GM19023 (cell line): ENCODE results near the gene CREB3L2.

Experiments used
- ATAC-seq: cut with Tn5 transposase; IDR thresholded peaks from one replicate; pipeline ENCODE4 v1.9.1; 2021; ENCODE audit warnings: mild to moderate bottlenecking, moderate library complexity; ENCODE audit not compliant: unreplicated experiment

CREB3L2 gene

DNA sequence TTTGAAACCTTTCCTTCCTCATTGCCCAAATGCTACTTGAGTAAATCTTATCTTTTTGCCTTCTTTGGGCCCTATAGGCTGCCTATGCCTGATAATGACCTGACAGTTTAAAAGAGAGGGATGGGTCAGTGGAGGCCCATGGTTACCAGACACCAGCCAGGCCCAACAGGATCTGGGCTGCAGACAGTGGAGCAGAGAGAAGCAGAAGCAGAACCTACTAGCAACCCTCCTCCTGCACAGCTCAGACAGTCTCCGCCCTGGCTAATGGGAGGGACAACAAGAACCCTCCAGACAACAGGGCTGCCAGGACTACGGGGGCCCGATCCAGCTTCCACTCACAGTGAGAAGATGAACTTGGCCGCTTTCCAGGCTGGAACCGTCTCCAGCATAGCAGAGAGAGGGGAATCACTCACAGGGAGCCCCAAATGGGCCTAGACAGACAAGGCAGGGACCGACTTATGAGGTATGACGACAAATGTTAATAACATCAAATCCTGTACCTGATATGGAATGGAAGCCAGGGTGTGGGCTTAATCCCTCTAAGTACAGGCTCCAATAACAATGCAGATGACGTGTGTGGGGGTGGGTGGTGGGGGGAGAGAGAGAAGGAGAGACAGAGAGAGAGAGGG, 123.4 kb downstream of the CREB3L2 start:
- ATAC-seq = no peak

DNA sequence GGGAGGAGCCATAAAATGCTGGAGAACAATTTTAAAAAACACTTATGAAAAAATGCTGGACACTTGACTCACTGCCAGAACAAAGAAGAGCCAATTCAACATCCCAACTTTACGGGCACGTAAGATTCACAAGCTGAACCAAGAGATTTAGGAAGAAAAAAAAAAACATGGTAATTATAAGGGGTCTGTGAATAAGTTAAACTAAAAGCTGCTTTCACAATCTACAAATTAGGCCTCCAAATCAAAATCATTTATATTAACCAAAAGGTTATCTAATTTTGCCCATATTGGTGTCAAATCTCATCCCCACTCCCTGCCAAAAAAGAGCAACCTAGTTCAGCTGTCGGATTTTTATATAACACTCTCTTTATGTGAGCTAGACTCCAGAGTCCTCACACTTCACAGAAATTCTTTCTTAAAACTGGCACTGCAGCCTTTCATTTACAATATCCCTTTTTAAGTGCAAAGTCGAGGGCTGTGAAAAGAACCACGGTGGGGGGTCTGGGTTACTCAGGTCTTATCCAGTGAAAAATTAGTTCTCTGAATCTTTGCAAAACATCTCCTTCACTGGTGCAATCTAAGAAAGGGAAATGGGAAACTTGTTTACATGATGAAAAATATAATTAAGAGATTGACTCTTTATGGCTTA, 124.7 kb downstream of the CREB3L2 start:
- ATAC-seq = no peak

DNA sequence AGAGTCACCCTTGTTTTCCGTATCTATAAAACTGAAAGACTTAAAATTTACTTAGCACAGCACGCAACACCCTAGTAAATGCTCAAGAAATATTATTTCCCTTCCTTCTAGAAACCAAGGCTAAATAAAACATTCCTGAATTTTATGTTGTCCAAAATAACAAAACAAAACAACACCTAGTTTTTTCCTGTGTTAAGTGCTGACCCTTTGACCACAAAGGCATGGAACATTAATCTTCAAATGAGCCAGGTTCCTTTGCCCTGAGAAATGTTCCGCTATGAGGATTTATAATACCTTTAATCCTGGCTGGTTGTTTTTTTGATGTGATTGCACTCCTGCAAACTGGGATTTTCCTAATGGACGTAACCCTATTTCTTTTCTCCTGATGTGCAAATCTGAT, 126.1 kb downstream of the CREB3L2 start:
- ATAC-seq = no peak

DNA sequence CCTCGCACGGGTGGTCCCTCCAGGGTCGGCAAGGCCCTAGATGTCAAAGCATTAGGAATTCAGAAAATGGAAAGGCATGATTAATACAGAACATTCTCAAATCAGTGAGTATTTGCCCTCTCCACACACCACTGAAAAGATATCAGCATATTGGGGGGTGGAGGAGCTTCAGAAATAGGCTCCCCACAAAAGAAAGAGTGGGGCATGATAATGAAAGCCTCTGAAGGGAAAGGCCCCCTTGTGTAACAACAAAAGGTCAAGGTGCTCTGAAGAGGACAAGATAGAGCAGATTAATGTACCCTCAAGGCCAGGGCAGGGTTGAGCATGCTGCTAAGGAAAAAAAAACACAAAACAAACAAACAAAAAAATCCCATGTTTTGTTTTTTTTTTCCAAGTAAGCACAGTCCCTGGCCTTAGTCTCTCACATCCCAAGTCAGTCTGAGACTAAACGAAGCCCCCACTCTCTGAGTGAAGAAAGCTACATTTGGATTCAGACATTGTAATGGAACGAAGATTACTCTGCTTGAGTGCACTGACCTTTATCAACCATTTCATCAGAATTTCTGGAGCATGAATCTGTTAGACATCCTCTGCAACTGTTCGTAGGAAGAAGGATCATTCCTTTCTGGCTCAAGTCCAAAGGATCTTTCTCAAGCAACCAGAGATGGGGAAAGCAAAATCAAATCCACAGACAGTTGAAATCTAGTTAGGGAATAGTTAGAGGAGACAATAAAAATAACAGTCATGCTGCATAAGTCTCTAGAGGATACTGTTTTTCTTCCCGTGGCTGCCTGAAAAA, 127.7 kb downstream of the CREB3L2 start:
- no peak for ATAC-seq

DNA sequence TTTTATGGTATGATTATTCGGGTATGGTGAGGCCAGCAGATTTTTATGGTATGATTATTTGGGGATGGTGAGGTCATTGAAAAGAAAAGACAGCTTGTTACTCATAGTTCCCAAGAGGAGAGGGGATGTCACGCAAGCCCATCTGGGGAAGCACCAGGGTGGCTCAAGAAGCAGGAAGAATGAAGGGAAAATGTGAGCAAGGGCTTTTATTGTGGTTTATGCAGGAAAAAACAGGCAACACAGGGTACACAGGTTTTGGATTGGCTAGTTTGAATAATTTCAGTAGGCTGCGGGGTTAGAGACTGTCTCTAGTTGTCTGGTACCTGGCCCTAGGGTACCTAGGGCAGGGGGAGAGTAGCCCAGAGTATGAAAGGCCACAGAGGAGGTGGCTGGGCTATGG, 128.4 kb downstream of the CREB3L2 start:
- ATAC-seq = peak; percentile 50

DNA sequence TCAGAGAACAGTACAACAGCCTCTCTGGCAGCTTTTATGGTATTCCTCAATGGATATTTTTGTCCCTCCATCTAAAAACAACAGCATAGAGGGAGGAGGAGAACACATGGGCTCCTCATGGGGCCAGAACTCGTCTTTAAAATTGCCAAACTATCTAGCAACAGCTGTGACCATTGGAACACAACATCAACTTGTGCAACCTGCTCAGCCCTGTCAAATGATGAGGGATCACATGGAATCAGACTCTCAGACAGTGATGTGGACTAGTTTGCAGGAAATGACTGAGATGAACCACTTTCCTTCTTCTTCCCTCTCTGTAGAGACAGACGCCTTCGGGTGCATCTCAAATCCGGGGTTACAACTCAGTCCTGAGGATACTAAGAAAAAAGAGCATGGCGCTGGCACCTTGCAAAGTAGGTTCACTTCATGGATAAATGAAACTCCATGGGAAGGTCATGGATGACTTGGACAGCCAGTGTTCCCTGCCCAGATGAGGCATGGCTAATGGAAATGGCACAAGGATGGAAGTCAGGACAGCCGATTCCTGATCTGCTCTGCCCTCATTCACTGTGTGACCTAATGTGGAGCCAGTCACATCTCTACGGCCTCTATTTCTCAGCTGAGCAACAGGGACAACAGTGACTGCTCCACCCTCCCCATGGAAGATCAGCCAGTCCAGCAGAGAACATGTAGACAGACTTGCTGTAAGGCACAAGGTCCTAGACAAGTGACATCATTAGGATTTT, 130.5 kb downstream of the CREB3L2 start:
- no peak for ATAC-seq

DNA sequence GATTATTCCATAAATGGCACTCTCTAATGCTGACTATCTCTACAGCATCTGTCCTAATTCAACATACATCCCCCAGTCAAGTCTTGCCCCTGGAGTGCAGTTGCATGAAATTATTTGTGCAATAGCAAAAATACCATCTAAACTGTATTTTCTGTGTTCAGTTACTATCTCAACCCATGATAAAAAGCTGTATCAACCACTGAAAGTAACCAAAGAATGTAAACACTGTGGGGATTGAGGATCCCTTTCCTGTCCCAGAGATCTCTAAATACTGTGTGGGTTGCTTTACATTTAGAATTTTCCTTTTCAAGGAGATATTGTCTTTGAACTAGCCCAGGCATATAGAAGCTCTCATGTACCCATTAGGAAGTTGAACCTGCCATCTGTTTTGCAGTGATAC, 131.2 kb downstream of the CREB3L2 start:
- ATAC-seq = no peak

DNA sequence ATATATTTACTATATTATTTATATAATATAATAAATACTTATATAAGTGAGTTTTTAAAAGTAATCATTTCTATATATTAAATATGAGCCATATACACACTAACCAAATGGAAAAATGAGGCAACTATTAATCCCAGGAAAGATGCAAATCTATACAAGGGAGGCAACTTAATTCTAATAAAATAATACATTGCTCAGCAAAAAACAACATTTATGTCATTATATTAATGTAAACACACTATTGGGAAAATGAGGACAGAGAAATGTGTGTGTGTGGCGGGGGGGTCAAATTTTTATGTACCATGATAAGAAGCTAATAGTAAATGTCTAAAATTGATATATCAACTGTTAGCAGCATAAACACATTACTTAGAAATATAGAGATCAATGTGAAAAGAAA, 131.8 kb downstream of the CREB3L2 start:
- no peak for ATAC-seq

DNA sequence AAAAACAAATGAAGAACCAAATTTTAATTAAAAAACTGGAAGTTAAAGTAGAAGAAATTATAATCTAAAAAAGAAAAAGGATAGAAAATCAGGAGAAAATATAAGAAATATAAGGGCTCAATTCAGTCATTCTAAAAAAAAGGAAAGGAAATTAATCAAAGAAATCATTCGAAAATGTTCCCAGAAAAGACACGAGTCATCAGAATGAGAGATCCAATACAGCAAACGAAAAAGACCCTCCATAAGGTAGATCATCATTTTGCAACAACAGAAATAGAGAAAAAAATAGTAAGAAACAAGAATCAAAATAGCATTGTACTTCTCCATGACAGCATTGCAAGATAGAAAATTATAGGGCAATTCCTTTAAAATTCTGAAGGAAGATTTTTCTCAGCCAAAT, 132.6 kb downstream of the CREB3L2 start:
- ATAC-seq = no peak

DNA sequence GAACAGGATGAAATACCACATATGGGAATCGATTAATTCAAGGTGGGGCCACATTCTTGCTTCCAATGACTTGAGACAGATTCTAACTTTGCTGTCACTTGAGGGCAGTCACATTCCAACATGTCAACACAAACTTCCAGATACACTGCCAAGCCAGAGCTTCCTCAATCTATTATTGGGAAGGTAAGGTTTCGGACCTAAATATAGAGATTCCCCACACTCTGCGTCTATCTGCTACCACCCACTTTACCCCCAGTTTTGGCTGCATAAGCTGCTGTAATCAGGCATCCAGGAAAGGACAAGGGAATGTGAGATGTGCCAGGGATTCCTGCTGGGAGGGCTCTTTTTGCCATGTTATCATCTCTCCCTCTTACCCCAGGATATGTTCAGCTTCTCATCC, 134.6 kb downstream of the CREB3L2 start:
- no peak for ATAC-seq

DNA sequence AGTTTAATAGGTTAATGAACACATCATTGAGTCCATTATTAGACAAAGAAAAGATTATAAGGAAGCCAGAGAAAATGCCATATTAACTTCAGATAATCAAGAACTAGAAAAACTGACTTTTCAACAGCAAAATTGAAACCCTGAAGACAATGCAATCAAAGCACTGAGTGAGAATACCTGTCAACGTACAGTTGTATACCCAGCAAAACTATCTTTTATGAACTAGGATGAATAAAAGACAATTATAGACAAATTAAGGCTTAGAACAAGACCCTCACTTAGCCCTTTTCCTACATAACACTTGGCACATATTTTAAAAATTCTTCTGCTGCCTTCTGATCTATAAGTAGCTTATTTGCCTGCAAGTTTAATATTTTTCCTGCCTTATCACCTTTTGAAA, 136.1 kb downstream of the CREB3L2 start:
- no peak for ATAC-seq

DNA sequence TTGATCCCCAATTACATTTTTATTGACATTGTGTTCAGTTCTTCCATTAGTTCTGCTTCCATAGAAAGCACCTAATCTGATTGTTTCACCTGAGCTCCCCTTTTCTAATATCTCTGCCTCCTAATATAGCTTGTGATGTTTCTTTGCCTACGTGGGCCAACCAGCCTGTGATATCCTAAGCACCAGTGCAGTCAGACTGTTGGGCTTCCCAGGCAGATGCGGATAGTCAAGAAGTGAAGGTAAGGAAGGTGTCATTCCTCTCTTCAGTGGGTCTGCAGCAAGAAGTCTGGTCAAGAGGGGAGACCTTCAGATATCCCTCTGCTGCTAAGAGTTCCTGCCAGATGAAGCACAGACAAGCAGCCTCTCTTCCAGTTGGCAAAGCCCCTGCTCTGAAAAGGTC, 138.9 kb downstream of the CREB3L2 start:
- no peak for ATAC-seq

DNA sequence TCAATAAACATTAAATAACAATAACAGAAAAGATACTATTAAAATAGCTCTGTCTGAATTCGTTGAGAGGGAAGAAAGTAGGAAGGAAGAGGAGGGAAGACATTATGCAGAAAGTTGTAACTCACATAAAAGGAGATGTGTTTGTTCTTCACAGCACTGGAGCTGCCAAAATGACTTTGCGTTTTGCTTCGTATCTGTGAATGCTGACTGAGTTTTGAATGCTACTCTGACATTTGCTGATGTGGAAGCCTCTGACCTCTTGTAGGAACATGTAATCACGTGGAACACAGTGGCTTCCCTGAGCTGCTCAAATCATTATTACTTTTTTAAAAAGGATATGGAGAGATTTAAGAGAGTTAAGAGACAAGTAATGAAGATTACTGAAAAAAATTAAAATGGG, 139.5 kb downstream of the CREB3L2 start:
- no peak for ATAC-seq

DNA sequence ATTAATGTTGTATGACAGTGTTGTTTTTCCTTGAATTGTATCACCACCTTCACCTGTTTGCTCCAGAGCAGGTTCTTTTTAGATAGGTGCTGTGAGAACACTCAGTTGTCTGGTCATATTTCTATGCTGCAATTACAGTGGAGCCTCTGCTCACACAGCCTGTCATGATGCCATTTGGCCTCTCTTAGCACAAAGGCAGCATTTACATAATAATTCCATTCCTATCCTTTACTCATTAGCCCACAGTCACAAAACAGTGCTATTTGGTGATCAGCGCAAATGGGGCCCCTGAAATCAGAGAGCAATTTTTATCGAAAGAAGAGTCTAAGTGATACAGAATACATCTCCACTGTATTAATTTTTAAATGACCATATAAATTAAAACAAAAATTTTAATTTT, 141.3 kb downstream of the CREB3L2 start:
- ATAC-seq = no peak

DNA sequence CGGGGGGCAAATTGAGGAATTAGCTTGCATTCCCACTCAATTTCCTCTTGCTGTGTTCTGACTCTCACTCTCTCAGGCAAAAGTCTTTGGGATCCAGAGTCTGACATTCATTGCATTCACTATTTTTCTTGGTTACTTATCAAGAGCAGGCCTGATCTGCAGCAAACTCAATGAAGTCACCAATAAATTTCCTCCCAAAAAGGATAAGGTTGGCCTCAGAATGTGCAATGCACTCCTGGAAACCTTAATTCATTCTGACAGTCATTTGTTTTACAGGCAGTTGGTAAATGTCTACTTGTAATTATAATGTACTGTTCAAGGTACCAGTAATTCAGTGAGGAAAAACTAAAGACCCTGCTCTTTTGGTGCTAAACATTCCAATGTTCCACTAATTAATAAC, 148.8 kb downstream of the CREB3L2 start:
- ATAC-seq = no peak

DNA sequence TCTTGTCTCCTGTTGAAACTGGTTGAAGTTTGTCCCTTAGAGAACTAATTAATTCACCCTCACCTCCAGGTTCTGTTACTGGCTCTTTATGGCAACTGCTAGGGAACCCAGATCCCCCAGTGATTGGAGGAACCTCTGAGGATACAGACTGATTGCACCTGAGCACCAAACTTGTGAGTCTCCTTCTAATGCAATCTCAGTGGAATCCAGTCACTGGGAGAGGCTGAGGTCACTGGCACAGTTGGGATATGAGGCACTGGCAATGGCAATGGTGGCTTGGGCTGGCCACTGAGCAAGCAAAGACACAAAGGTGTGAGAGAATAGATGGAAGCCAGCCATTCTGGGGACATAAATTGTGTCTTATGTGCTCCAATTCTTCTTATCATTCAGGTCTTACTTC, 149.8 kb downstream of the CREB3L2 start:
- ATAC-seq = no peak

DNA sequence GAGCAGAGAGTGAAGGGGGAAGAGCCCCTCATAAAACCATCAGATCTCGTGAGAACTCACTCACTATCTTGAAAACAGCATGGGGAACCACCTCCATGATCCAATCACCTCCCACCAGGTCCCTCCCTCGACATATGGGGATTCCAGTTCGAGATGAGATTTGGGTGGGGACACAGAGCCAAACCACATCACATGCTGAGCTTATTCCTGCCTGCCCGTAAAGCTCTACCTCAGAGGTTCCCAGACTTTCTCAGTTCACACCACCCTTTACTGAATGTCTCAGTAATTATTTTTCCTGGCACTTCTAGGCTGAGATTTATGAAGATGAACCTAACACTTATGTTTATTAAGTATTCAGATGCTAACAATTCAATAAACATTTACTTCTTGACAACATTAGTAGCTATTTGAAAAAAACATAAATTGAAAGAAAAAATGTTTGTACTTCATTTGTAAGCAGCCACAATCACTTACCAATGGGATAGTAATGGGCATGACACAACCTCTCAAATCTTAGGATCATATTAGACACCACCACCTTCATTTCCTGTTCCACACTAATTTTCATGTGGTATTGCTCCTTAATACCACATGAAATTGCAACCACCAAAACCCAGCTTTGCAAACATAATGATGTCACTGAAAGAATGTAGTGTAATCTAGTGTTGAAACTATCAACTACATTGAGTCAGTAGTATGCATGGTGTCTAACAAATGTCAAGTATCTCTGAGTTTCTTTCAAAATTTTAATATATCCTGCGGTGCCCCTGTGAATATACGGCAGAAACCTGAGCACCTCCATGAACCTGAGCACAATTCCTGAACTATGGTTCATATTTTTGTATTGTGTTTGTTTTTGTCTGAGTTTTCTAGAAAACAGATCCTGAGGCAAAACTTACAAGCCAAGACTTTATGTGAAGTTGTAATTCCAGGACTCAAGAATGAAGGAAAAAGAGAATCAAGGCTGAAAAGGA, 150.6 kb downstream of the CREB3L2 start:
- no peak for ATAC-seq

DNA sequence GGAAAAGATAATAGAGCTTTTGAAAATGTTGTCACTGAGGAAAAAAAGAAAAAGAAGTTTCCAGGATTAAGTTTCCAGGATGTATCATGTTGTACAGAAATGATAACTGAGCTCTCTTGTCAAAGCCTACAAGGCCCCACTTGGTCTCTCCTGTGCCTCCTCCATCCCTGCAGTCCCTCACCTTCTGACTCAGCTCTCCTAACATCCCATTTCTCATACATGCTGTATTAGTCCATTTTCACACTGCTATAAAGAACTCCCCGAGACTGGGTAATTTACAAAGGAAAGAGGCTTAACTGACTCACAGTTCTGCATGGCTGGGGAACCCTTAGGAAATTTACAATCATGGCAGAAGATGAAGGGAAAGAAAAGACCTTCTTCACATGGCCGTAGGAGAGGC, 151.3 kb downstream of the CREB3L2 start:
- ATAC-seq = no peak

DNA sequence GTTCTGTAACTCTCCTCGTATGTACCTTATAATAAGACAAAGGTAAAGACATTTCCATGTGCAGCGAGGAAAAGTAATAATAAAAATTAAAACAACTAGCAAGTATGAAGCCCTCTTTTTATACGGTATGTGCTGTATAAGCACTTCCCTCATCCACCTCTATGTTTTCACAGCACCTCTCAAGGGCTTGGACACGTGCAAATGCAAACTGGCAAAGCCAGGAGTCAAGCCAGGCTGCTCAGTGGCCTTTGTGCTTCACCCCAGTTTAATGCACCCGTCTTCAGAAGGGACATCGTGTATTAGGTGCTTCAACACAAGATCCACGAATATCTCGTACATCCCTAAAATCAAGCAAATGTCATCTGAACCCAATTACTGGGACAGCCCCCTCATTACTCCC, 153.8 kb downstream of the CREB3L2 start:
- no peak for ATAC-seq

DNA sequence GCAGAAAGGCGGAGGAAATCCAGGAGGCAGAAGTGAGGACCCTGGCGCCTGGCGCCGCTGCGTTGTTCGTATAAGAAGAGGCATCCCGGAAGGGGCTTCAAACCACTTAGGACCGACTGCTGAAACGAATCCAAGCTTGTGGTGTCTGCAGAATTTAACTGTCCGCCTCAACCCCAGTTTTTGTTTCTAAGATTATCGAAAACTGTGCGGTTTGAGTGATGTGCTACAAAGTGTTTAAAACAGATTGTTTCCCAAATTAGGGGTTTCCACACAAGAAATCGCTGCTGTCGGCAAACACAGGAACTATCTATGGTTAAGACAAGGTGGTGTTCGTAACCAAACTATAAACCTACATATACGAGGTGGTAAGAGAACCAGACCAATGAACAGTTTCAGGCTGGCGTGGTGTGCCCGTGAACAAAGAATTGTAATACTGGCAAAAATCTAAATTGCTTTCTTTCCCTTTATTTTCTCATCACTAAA, 154.3 kb downstream of the CREB3L2 start:
- ATAC-seq = peak; percentile 6
